ENCODE data around the gene ARRB2.
"Not testable (repeated sequence)": the region's sequence is repeated elsewhere in the genome, so short reads cannot be mapped to it uniquely, and the experiment has no call there.

ARRB2 gene

DNA sequence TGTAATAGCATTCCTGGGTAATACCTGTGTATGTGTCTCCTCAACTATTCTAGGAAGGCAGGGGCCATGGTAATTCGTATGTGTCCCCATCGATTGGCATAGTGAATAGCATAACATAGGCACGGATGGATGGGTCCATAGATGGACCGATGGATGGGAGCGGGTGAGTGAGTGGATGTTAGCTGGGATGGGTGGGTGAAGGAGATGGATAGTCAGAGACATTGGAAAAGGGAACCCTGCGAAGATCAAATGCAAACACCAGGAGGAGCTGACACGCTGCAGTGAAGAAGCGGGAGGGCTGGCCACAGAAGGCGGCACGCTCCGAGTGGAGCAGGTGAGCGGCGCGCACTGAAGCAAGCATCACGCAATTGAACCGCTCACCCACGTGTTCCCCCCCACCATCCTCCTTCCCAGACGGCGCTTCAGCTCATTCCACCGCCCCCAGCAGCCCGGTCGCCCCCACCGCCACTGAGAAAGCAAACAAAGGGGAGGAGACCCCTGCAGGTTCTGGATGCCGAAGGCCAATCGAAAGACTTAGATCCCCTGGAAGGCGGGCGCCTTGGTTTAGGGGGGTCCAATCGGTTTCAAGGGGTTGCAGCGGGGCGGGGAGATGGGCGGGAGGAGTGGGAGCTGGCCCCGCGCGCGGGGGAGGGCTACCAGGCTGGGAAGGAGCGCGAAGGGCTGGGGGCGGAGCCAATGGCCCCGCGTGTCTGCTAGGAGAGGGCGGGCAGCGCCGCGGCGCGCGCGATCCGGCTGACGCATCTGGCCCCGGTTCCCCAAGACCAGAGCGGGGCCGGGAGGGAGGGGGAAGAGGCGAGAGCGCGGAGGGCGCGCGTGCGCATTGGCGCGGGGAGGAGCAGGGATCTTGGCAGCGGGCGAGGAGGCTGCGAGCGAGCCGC is at the start of gene ARRB2:
ARRB2 (plus strand) TSS at position 839 of the 899 bp plus-strand sequence. CDS start 90 bp downstream, outside the sequence.
- peak; percentile 96 for DNase-seq

DNA sequence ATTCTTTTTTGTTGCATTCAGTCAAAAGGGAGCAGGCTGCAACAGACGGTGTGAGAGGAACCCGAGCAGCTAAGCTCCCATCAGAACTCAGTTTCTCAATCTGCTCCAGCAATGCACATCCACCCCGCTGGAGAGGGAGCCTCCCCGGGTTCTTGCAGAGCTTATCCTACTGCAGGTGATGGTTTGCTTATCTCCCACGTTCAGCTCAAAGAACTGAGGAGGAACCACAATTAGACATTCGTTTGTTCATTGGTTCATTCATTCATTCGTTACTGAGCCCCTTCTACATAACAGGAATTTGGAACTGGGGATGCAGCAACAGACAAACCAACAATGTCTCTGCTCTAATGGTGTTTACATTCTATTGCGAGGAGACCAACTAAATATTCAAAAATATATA is 46.7 kb upstream of the ARRB2 start:
- no peak for DNase-seq

GRCh38 chr17:4664230-4664629 is 46.2 kb upstream of the ARRB2 start:
- no peak for DNase-seq

GRCh38 chr17:4665027-4665426 is 45.4 kb upstream of the ARRB2 start:
- no peak for DNase-seq

DNA sequence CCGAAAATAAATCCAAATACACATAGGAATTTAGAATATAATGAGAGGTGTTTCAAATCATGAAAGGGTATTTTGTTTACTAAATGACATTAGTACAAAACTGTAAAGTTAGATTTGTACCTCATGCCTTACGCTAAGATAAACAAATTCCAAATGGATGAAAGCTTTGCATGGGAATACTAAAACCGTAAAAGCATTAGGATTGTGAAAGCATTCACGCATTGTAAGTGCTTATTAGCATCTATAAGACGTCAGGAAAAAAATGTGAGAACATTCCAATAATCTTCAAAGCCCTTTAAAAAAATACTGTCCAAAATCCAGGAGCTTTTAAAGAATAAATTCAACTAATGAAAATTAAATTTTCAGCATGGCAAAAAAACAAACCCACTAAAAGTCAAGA is 44.1 kb upstream of the ARRB2 start:
- DNase-seq = no peak

DNA sequence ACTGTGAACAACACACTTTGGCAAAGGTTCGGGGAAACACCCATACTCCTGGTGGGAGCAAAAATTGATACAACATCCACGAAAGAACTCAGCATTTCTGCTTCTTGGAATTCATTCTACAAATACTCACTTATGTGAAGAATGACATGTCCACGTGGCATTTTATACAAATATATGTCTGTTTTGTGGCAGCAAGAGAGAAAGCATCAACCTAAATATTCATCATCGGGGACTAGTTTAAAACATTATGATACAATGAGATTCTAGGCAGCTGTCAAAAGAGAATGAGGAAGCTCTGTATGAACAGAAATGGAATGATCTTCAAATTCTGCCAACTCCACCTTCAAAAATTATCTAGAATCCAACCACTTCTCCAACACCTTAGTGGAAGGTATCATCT is 43.3 kb upstream of the ARRB2 start:
- no peak for DNase-seq

GRCh38 chr17:4672055-4672630 is 38.3 kb upstream of the ARRB2 start:
- DNase-seq = no peak

DNA sequence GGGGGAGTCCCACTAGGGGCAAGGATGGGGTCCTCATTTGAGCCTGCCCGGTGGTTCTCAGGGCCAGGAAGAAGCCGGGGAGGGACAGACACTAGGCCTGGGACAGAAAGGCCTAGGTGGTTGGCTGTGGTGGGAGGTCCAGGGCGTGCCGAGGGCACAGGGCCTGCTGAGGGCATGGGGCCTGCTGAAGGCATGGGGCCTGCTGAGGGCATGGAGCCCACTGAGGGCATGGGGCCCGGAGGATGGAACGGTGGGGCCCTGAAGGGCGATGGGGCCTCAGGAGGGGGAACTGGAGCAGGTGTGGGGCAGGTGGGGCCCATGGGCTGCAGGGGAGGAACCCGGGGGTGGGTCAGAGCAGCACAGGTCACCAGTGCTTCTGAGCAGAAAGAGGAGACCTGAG is 37.7 kb upstream of the ARRB2 start:
- DNase-seq = no peak

DNA sequence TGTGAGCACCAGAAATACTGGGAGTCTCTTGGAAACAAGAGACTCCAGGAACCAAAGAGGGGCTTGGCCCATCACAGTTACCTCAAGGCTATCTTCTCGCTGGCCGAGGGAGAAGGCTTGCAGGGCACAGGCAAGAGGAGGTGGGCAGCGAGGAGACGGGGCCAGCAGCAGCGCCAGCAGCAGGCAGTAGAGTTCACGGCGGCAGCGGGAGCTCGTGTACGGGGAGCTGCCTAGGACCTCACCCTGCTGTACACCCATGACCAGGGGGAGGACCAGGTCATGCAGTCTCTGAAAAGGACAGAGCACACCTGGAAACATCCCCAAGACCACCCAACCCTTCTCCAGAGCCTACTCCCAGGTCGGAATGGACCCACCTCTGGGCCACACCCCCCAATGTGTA is 37.3 kb upstream of the ARRB2 start:
- no peak for DNase-seq

- DNase-seq = no peak
These were observed 36.3 kb upstream of the ARRB2 start for GRCh38 chr17:4673986-4674684.

DNA sequence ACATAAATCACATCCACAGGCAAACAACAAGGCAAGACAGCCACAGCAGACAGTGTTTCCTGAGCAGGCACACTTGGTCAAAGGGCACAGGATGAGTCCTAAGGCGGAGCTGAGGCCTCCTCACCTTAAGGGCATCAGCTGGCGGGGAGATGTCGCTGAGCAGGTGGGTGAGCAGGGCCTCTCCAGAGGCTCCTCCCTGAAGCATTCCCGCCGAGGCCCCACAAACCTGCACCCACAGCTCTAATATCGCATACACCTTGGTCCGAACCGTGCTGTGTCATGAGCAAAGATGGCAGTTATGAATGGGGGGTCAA is 35.8 kb upstream of the ARRB2 start:
- DNase-seq = no peak

DNA sequence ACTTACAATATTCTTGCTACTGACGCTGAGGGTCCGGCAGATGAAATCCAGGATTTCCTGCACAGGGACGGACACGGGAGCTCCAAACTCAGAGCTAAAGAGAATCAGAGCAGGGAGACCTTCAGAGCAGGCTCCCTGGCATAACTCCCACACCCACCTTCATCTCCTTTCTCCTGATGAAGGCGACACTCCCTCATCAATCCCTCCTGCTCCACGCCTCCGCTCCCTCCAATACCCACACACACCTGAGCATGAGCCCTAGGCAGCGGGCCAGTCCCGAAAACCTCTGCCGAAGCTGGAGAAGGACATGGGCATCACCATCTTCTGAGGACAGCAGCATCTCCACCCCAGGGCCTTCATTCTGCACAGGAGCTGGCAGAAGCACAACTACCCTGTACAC is 34.6 kb upstream of the ARRB2 start:
- no peak for DNase-seq

DNA sequence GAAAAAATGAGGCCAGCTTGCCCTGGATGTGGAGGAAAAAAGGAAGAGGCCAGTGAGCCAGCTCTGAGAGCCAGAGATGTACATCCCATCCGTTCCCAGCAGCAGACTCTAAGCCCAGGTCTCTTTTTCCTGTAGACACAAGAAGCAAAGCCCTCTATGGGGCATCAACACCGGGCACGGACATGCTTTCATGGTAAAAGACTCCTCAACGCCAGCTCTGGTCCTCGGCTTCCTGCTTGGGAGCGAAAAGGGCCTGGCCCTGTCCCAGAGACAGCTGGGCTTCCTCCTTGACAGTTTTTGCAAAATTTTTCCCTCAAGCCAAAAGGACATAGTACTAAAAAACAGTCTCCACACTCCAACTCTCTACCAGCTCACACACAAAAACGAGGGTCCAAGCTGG is 33.6 kb upstream of the ARRB2 start:
- no peak for DNase-seq

GRCh38 chr17:4678448-4679026 is 31.9 kb upstream of the ARRB2 start:
- no peak for DNase-seq

DNA sequence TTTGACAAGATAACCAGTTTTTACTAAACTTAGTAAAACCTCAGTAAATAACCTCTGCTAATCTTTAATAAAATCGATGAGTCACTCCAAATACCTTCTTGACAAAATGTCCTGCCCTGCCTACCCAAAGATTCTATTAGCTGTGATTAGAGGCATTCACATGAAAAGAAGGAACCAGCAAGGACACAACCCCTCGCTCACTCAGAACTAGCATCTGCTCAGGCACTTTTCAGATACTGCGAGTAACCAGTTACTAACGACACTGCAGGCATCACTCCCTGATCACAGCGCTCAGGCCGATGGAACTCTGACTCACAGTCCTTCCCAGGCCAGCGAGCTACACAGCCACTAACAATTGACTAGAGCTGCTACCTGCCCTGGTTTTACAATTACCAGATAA is 30.8 kb upstream of the ARRB2 start:
- DNase-seq = no peak

- DNase-seq = not testable (repeated sequence)
These were observed 26.7 kb upstream of the ARRB2 start for GRCh38 chr17:4683739-4684138.

- DNase-seq = not testable (repeated sequence)
These were observed 20.6 kb upstream of the ARRB2 start for GRCh38 chr17:4689872-4690271.

- no peak for DNase-seq
These were observed 19.7 kb upstream of the ARRB2 start for GRCh38 chr17:4690745-4691144.

GRCh38 chr17:4691686-4692085 is 18.7 kb upstream of the ARRB2 start:
- DNase-seq = no peak

DNA sequence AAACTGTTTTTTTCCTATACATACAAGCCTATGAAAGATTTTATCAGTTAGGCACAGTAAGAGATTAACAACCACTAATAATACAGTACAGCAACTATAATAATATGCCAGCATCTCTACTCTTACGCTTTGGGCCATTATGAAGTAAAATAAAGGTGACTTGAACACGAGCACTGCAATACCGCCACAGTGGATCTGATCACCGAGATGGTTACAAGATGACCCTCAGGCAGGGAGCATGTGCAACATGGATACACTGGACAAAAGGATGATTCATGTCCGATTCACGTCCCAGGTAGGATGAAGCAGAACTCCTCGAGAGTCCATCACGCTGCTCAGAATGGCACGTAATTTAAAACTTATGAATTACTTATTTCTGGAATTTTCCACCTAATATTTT is 17.0 kb upstream of the ARRB2 start:
- DNase-seq = no peak

- DNase-seq = no peak
These were observed 14.0 kb upstream of the ARRB2 start for GRCh38 chr17:4696437-4696805.

DNA sequence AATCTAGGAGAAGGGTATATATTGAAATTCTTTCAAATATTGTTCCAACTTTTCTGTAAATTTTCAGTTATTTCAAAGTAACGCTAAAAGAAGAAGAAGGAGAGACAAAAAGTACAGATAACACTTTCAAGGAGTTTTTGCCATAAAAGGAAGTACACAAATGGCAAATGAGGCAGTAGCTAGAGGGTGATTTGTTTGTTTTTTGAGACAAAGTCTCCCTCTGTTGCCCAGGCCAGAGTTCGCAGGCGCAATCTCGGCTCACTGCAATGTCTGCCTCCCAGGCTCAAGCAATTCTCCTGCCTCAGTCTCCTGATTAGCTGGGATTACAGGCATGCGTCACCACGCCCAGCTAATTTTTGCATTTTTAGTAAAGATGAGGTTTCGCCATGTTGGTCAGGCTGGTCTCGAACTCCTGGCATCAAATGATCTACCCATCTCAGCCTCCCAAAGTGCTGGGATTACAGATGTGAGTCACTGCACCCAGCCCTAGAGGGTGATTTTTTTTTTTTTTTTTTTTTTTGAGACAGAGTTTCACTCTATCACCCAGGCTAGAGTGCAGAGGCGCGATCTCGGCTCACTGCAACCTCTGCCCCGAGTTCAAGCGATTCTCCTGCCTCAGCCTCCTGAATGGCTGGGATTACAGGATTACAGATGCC is 10.9 kb upstream of the ARRB2 start:
- not testable (repeated sequence) for DNase-seq

GRCh38 chr17:4701116-4701515 is 9.3 kb upstream of the ARRB2 start:
- DNase-seq = no peak

Measured in NCI-H510A (cell line).